Activated naive CD8-positive, alpha-beta T cell treated with anti-CD3 and anti-CD28 coated beads, Interleukin-2, amount 50 U/mL, for 24 hours (primary cell): ENCODE results near the gene SYTL3.
"Not testable (repeated sequence)": the region's sequence is repeated elsewhere in the genome, so short reads cannot be mapped to it uniquely, and the experiment has no call there.

Experiments
- ATAC-seq: fragments of 150-1000 bp; cut with Tn5 transposase; one replicate; pipeline ENCODE4 v1.10.0; 2021
- DNase-seq: peaks from one replicate; pipeline ENCODE4 v3.0.0; 2021
- H3K27ac Mint-ChIP-seq: one replicate; pipeline ENCODE4 v1.8.0; 2021; ENCODE audit warnings: mild to moderate bottlenecking, mixed read lengths
- H3K27me3 Mint-ChIP-seq: one replicate; pipeline ENCODE4 v1.8.0; 2021; ENCODE audit warnings: mixed read lengths
- H3K36me3 Mint-ChIP-seq: one replicate; pipeline ENCODE4 v1.8.0; 2021; ENCODE audit warnings: low read depth, mixed read lengths
- H3K4me1 Mint-ChIP-seq: one replicate; pipeline ENCODE4 v1.8.0; 2021; ENCODE audit warnings: mixed read lengths
- H3K4me3 Mint-ChIP-seq: one replicate; pipeline ENCODE4 v1.8.0; 2021; ENCODE audit warnings: mild to moderate bottlenecking, moderate library complexity, mixed read lengths
- H3K9me3 Mint-ChIP-seq: one replicate; pipeline ENCODE4 v1.8.0; 2021; ENCODE audit warnings: mixed read lengths

SYTL3 gene

GRCh38 chr6:158649289-158650143, at the start of gene SYTL3:
Gene SYTL3, plus strand, starts transcription at chr6:158650054. Its CDS starts 13,215 bp downstream, at chr6:158663269.
- H3K4me1 Mint-ChIP-seq, result peaks cover 84% of the 10 kb centered on the region

GRCh38 chr6:158603261-158604047, 46.4 kb upstream of the SYTL3 start:
- Mint-ChIP-seq H3K4me1 (no peaks in the 10 kb centered on the region), H3K4me3 (no peak overlapping the region), H3K27ac (no peak overlapping the region), H3K36me3 (peaks cover 25% of the 10 kb centered on the region), H3K9me3 (no peaks in the 10 kb centered on the region), H3K27me3 (no peaks in the 10 kb centered on the region)
- no peak for DNase-seq
- ATAC-seq, result no peak

More at GRCh38 chr6:158649289-158650143, at the start of gene SYTL3:
- peaks cover 4% of the 10 kb centered on the region for H3K9me3 Mint-ChIP-seq
- peak within 1 kb of the TSS; percentile 86 for H3K4me3 Mint-ChIP-seq
- ATAC-seq (peak; percentile 68), DNase-seq (peak; percentile 81)
- peaks cover 7% of the 10 kb centered on the region for H3K27me3 Mint-ChIP-seq
- H3K36me3 Mint-ChIP-seq, result peaks cover 45% of the 10 kb centered on the region
- peak within 1 kb of the TSS; percentile 98 for H3K27ac Mint-ChIP-seq

GRCh38 chr6:158604048-158604406, 45.8 kb upstream of the SYTL3 start:
- no peaks in the 10 kb centered on the region for H3K27me3 Mint-ChIP-seq
- H3K9me3 Mint-ChIP-seq, result no peaks in the 10 kb centered on the region
- no peak overlapping the region for H3K27ac Mint-ChIP-seq
- DNase-seq (no peak), ATAC-seq (no peak)
- H3K36me3 Mint-ChIP-seq, result peaks cover 26% of the 10 kb centered on the region
- no peak overlapping the region for H3K4me3 Mint-ChIP-seq
- H3K4me1 Mint-ChIP-seq, result no peaks in the 10 kb centered on the region

- H3K9me3 Mint-ChIP-seq, result no peaks in the 10 kb centered on the region
- DNase-seq (peak; percentile 60), ATAC-seq (no peak)
- H3K36me3 Mint-ChIP-seq, result peaks cover 32% of the 10 kb centered on the region
- H3K4me3 Mint-ChIP-seq, result no peak overlapping the region
- no peaks in the 10 kb centered on the region for H3K4me1 Mint-ChIP-seq
- H3K27ac Mint-ChIP-seq, result peak overlapping the region; percentile 42
- no peaks in the 10 kb centered on the region for H3K27me3 Mint-ChIP-seq
Measured at GRCh38 chr6:158605266-158605878, 44.5 kb upstream of the SYTL3 start.

- H3K4me3 Mint-ChIP-seq, H3K27ac Mint-ChIP-seq, H3K4me1 Mint-ChIP-seq, ATAC-seq, H3K27me3 Mint-ChIP-seq, H3K9me3 Mint-ChIP-seq, DNase-seq: not testable (repeated sequence)
- H3K36me3 Mint-ChIP-seq, result peaks cover 35% of the 10 kb centered on the region
Measured at GRCh38 chr6:158606011-158606410, 43.8 kb upstream of the SYTL3 start.

- no peak overlapping the region for H3K4me3 Mint-ChIP-seq
- ATAC-seq, result no peak
- H3K9me3 Mint-ChIP-seq, result no peaks in the 10 kb centered on the region
- DNase-seq, result no peak
- H3K27me3 Mint-ChIP-seq, result no peaks in the 10 kb centered on the region
- H3K27ac Mint-ChIP-seq, result no peak overlapping the region
- peaks cover 41% of the 10 kb centered on the region for H3K36me3 Mint-ChIP-seq
- no peaks in the 10 kb centered on the region for H3K4me1 Mint-ChIP-seq
Measured at GRCh38 chr6:158606935-158607334, 42.9 kb upstream of the SYTL3 start.

GRCh38 chr6:158607411-158608170, 42.3 kb upstream of the SYTL3 start:
- no peak overlapping the region for H3K27ac Mint-ChIP-seq
- DNase-seq, result no peak
- peaks cover 46% of the 10 kb centered on the region for H3K36me3 Mint-ChIP-seq
- H3K4me1 Mint-ChIP-seq, result no peaks in the 10 kb centered on the region
- no peaks in the 10 kb centered on the region for H3K27me3 Mint-ChIP-seq
- no peaks in the 10 kb centered on the region for H3K9me3 Mint-ChIP-seq
- no peak overlapping the region for H3K4me3 Mint-ChIP-seq
- ATAC-seq, result no peak

- no peak overlapping the region for H3K4me3 Mint-ChIP-seq
Measured at GRCh38 chr6:158608221-158608620, 41.6 kb upstream of the SYTL3 start.

GRCh38 chr6:158609455-158610155, 40.2 kb upstream of the SYTL3 start:
- H3K27me3 Mint-ChIP-seq, result no peaks in the 10 kb centered on the region
- no peak overlapping the region for H3K4me3 Mint-ChIP-seq
- H3K4me1 Mint-ChIP-seq, result no peaks in the 10 kb centered on the region
- H3K9me3 Mint-ChIP-seq, result no peaks in the 10 kb centered on the region
- DNase-seq (no peak), ATAC-seq (no peak)
- no peak overlapping the region for H3K27ac Mint-ChIP-seq
- H3K36me3 Mint-ChIP-seq, result peaks cover 53% of the 10 kb centered on the region

More at GRCh38 chr6:158608221-158608620, 41.6 kb upstream of the SYTL3 start:
- DNase-seq (no peak), ATAC-seq (no peak)
- Mint-ChIP-seq H3K36me3 (peaks cover 47% of the 10 kb centered on the region), H3K4me1 (no peaks in the 10 kb centered on the region), H3K27me3 (no peaks in the 10 kb centered on the region), H3K9me3 (no peaks in the 10 kb centered on the region), H3K27ac (no peak overlapping the region)

- no peak overlapping the region for H3K4me3 Mint-ChIP-seq
- H3K27ac Mint-ChIP-seq, result no peak overlapping the region
- ATAC-seq, result no peak
- peaks cover 58% of the 10 kb centered on the region for H3K36me3 Mint-ChIP-seq
- H3K27me3 Mint-ChIP-seq, result no peaks in the 10 kb centered on the region
- DNase-seq, result no peak
- H3K4me1 Mint-ChIP-seq, result no peaks in the 10 kb centered on the region
- H3K9me3 Mint-ChIP-seq, result no peaks in the 10 kb centered on the region
Measured at GRCh38 chr6:158610319-158610968, 39.4 kb upstream of the SYTL3 start.

GRCh38 chr6:158611039-158611438, 38.8 kb upstream of the SYTL3 start:
- ATAC-seq, result no peak
- Mint-ChIP-seq H3K27ac (no peak overlapping the region), H3K36me3 (peaks cover 59% of the 10 kb centered on the region)

GRCh38 chr6:158611541-158612370, 38.1 kb upstream of the SYTL3 start:
- no peaks in the 10 kb centered on the region for H3K27me3 Mint-ChIP-seq
- H3K36me3 Mint-ChIP-seq, result peaks cover 64% of the 10 kb centered on the region
- H3K9me3 Mint-ChIP-seq, result no peaks in the 10 kb centered on the region
- no peak for DNase-seq
- H3K27ac Mint-ChIP-seq, result no peak overlapping the region
- H3K4me1 Mint-ChIP-seq, result no peaks in the 10 kb centered on the region
- no peak overlapping the region for H3K4me3 Mint-ChIP-seq
- ATAC-seq, result no peak

More at GRCh38 chr6:158611039-158611438, 38.8 kb upstream of the SYTL3 start:
- DNase-seq, result no peak
- Mint-ChIP-seq H3K4me1 (no peaks in the 10 kb centered on the region), H3K27me3 (no peaks in the 10 kb centered on the region), H3K4me3 (no peak overlapping the region), H3K9me3 (no peaks in the 10 kb centered on the region)
